ENCODE measurements around the gene CLEC12A. TPM values are rescaled to one million over a fixed set of nuclear protein-coding genes. Genes with fewer than 3 reads are reported as not detected.

CLEC12A gene
- total and polyA plus RNA-seq, 2 of the 4 experiments (the other 2 are of a cell fraction) = not detected

DNA sequence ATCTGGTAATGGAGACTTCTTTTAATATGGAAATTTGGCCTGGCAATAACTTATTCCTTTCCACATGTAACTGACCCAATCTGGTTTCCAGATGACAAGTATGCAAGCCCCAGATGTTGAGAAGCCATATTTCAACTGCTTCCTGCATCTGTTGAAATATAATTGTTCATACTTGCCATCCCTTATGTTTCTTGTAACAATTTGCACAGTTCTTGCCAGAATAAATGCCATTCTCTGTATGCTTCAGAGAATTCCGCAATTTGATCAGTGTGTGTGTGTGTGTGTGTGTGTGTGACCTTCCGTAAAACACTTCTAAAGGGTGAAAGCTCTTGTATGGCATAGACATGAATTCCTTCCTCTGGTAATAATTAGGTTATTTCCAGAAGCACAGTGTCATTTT, 37.3 kb upstream of the CLEC12A start:
- Histone ChIP-seq H3K18ac (ENCODE audit: low read depth, low read length) (no peak overlapping the region), H3K9me3 (ENCODE audit: control insufficient read depth, insufficient read depth, low read length) (no peaks in the 10 kb centered on the region), H4K5ac (ENCODE audit: low read depth, low read length) (no peak overlapping the region), H3K4me1 (ENCODE audit: control insufficient read depth, insufficient read depth, low read length) (no peaks in the 10 kb centered on the region), H3K9ac (ENCODE audit: low read depth, low read length) (no peak overlapping the region), H3K9me1 (ENCODE audit: insufficient read depth, low read length) (no peaks in the 10 kb centered on the region), H4K91ac (ENCODE audit: insufficient read depth, low read depth, low read length) (no peak overlapping the region), H2AK5ac (ENCODE audit: low read depth, low read length) (no peak overlapping the region), H2AK9ac (replicated peaks; ENCODE audit: low read depth, low read length, poor library complexity) (no peak overlapping the region), H3K36me3 (ENCODE audit: control insufficient read depth, insufficient read depth, low read length) (no peaks in the 10 kb centered on the region), H3K4me3 (ENCODE audit: insufficient read depth, low read depth, low read length) (no peak overlapping the region), H3K79me1 (ENCODE audit: low read depth in 1 of 2, low read length in 2 of 2) (no peaks in the 10 kb centered on the region), H3K56ac (ENCODE audit: extremely low read depth, insufficient read depth, low read length) (no peak overlapping the region), H2AFZ (replicated peaks; ENCODE audit: low read length, poor library complexity) (no peak overlapping the region), H3K14ac (replicated peaks; ENCODE audit: low read depth, low read length) (no peak overlapping the region), H4K8ac (ENCODE audit: low read depth in 2 of 2, low read length in 2 of 2) (no peak overlapping the region), H2BK15ac (ENCODE audit: low read depth, low read length) (no peak overlapping the region), H3K23ac (ENCODE audit: low read depth, low read length) (no peak overlapping the region), H3K27ac (ENCODE audit: insufficient read depth, low read length) (no peak overlapping the region), H3K4me2 (ENCODE audit: low read depth, low read length) (no peak overlapping the region), H3K4ac (ENCODE audit: low read depth, low read length) (no peak overlapping the region), H2BK5ac (ENCODE audit: low read depth, low read length, poor library complexity, severe bottlenecking) (no peak overlapping the region), H4K20me1 (ENCODE audit: insufficient read depth, low read length) (no peaks in the 10 kb centered on the region), H3K27me3 (ENCODE audit: control insufficient read depth, insufficient read depth, low read length) (peaks cover 3% of the 10 kb centered on the region), H2BK20ac (ENCODE audit: low read depth, low read length) (no peak overlapping the region), H2BK120ac (ENCODE audit: low read depth, low read length) (no peak overlapping the region)
- intact Hi-C loops (cut with micrococcal nuclease) = no loop called here
- DNase-seq (no peak), ATAC-seq (ENCODE audit: low read depth) (no peak)
- WGBS, 2 experiments (ENCODE audit: extremely low coverage in 2 of 2, insufficient read length in 1 of 2) = no CpG with 5 or more reads among the region's 2 CpGs
- CTCF ChIA-PET = no interaction called here
- BruUV-seq (replicated peaks) = no TSS peak
- no peak for TF ChIP-seq POLR2A (IDR thresholded peaks at IDR 0.05; ENCODE audit: low read depth, low read length)
- TF ChIP-seq, protein P1, sequence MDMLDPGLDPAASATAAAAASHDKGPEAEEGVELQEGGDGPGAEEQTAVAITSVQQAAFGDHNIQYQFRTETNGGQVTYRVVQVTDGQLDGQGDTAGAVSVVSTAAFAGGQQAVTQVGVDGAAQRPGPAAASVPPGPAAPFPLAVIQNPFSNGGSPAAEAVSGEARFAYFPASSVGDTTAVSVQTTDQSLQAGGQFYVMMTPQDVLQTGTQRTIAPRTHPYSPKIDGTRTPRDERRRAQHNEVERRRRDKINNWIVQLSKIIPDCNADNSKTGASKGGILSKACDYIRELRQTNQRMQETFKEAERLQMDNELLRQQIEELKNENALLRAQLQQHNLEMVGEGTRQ (IDR thresholded peaks at IDR 0.05; ENCODE audit: low read depth, low read length) = no peak
- no peak for TF ChIP-seq RFX5 (IDR thresholded peaks at IDR 0.05; ENCODE audit: low read depth, low read length)
- no peak for TF ChIP-seq MAZ (IDR thresholded peaks at IDR 0.05; ENCODE audit: borderline replicate concordance, low read depth, low read length)
- no peak for TF ChIP-seq CEBPB (IDR thresholded peaks at IDR 0.05; ENCODE audit: low read depth, low read length)
- TF ChIP-seq, protein P2, sequence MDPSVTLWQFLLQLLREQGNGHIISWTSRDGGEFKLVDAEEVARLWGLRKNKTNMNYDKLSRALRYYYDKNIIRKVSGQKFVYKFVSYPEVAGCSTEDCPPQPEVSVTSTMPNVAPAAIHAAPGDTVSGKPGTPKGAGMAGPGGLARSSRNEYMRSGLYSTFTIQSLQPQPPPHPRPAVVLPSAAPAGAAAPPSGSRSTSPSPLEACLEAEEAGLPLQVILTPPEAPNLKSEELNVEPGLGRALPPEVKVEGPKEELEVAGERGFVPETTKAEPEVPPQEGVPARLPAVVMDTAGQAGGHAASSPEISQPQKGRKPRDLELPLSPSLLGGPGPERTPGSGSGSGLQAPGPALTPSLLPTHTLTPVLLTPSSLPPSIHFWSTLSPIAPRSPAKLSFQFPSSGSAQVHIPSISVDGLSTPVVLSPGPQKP (IDR thresholded peaks at IDR 0.05; ENCODE audit: borderline replicate concordance, low read depth, low read length) = no peak
- no peak for TF ChIP-seq FOS (IDR thresholded peaks at IDR 0.05; ENCODE audit: low read depth, low read length)
- no peak for TF ChIP-seq RCOR1 (IDR thresholded peaks at IDR 0.05; ENCODE audit: insufficient replicate concordance, low read length)
- no peak for TF ChIP-seq SMC3 (IDR thresholded peaks at IDR 0.05; ENCODE audit: low read depth, low read length)
- no peak for TF ChIP-seq MXI1 (IDR thresholded peaks at IDR 0.05; ENCODE audit: borderline replicate concordance, low read depth, low read length)
- TF ChIP-seq MAFK (IDR thresholded peaks at IDR 0.05; ENCODE audit: low read depth, low read length) = no peak
- TF ChIP-seq, protein P3, sequence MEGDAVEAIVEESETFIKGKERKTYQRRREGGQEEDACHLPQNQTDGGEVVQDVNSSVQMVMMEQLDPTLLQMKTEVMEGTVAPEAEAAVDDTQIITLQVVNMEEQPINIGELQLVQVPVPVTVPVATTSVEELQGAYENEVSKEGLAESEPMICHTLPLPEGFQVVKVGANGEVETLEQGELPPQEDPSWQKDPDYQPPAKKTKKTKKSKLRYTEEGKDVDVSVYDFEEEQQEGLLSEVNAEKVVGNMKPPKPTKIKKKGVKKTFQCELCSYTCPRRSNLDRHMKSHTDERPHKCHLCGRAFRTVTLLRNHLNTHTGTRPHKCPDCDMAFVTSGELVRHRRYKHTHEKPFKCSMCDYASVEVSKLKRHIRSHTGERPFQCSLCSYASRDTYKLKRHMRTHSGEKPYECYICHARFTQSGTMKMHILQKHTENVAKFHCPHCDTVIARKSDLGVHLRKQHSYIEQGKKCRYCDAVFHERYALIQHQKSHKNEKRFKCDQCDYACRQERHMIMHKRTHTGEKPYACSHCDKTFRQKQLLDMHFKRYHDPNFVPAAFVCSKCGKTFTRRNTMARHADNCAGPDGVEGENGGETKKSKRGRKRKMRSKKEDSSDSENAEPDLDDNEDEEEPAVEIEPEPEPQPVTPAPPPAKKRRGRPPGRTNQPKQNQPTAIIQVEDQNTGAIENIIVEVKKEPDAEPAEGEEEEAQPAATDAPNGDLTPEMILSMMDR (conservative IDR thresholded peaks at IDR 0.05; ENCODE audit: low read depth, low read length) = no peak
- TF ChIP-seq NFE2L2 (IDR thresholded peaks at IDR 0.05; ENCODE audit: low read depth, low read length) = no peak
- no peak for TF ChIP-seq RAD21 (IDR thresholded peaks at IDR 0.05; ENCODE audit: low read length)
- TF ChIP-seq BHLHE40 (IDR thresholded peaks at IDR 0.05; ENCODE audit: low read depth, low read length) = no peak
- no peak for TF ChIP-seq CHD1 (IDR thresholded peaks at IDR 0.05; ENCODE audit: low read depth, low read length)
- dilution Hi-C loops (cut with HindIII; ENCODE audit: low sequenced_read_pairs, unreplicated experiment) = no loop called here
- in situ Hi-C loops (cut with MboI; ENCODE audit: low sequenced_read_pairs) = no loop called here
- POLR2A ChIA-PET (ENCODE audit: unreplicated experiment) = no interaction called here

Data from IMR-90 (cell line).